HUES48 (cell line): Measurements from ENCODE around the gene C19orf38.

Experiments
- H3K27ac ChIP-seq: one replicate; pipeline ENCODE4 v1.7.0; 2013; ENCODE audit warnings: low read depth, low read length, inconsistent platforms
- H3K27me3 ChIP-seq: 2 replicates; pipeline ENCODE4 v1.6.1; 2013; ENCODE audit warnings: mild to moderate bottlenecking, low read length; ENCODE audit not compliant: control insufficient read depth, insufficient read depth
- H3K36me3 ChIP-seq: 2 replicates; pipeline ENCODE4 v1.6.1; 2013; ENCODE audit warnings: low read length; ENCODE audit not compliant: control insufficient read depth, insufficient read depth
- H3K4me1 ChIP-seq: 2 replicates; pipeline ENCODE4 v1.6.1; 2013; ENCODE audit warnings: mild to moderate bottlenecking, low read length; ENCODE audit not compliant: control insufficient read depth, insufficient read depth
- H3K4me3 ChIP-seq: 2 replicates; pipeline ENCODE4 v1.5.1; 2013; ENCODE audit warnings: mild to moderate bottlenecking, low read depth, low read length
- H3K9ac ChIP-seq: 2 replicates; pipeline ENCODE4 v1.6.1; 2013; ENCODE audit warnings: mild to moderate bottlenecking, low read depth, low read length, moderate library complexity
- H3K9me3 ChIP-seq: 2 replicates; pipeline ENCODE4 v1.6.1; 2013; ENCODE audit warnings: low read length; ENCODE audit not compliant: control insufficient read depth, insufficient read depth

Gene C19orf38

DNA sequence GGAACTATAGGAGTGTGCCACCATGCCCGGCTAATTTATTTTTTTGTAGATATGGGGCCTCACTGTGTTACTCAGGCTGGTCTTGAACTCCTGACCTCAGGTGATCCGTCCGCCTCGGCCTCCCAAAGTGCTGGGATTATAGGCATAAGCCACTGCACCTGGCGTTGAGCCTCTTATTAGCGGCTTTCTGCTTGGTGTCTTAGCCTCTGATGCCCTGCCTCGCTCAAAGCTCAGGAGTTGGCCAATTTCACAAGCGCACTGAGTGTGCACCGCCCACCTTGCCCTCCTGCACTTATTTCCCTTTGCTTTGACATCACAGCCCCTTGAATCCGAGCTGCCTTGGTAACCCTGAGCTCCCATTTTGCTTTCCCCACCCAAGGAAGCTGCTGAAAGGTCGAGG lies 70.1 kb downstream of the C19orf38 start:
- H3K27me3 ChIP-seq = no peaks in the 10 kb centered on the region
- no peaks in the 10 kb centered on the region for H3K4me1 ChIP-seq
- peaks cover 83% of the 10 kb centered on the region for H3K36me3 ChIP-seq
- no peak overlapping the region for H3K27ac ChIP-seq
- no peak overlapping the region for H3K4me3 ChIP-seq
- no peaks in the 10 kb centered on the region for H3K9me3 ChIP-seq
- H3K9ac ChIP-seq = no peak overlapping the region
